A673 (cell line): ENCODE results near the gene CEP164. TPM values are rescaled to one million over a fixed set of nuclear protein-coding genes. Genes with fewer than 3 reads are reported as not detected.

Experiments
- BruUV-seq: library from RNA; stranded (reverse); fragments of 400-500 nt; replicated peaks from 2 replicates; lab custom pipeline; 2021; lab: Mats Ljungman, UMichigan
- CTCF ChIA-PET: fragments of 300-600 bp; sonication (Branson Sonifier 250); formaldehyde crosslinking; loops from one replicate; lab custom pipeline; 2022; ENCODE audit warnings: antibody characterized with exemption; lab: Charles Lee
- POLR2A ChIA-PET: fragments of 300-600 bp; sonication (Branson Sonifier 250); formaldehyde crosslinking; loops from one replicate; lab custom pipeline; 2022; ENCODE audit warnings: antibody characterized with exemption; ENCODE audit not compliant: low non-redundant PET; lab: Charles Lee
- DNase-seq: peaks from one replicate; pipeline ENCODE4 v3.0.0-alpha.2; 2015; ENCODE audit warnings: low spot score
- H3K27ac ChIP-seq: fragments of 200-600 bp; sonication (generic); 2 replicates; pipeline ENCODE4 v1.5.1; 2016; ENCODE audit warnings: mixed run types, low read depth, mild to moderate bottlenecking, mixed read lengths, antibody characterized with exemption, low read length; ENCODE audit not compliant: poor library complexity, severe bottlenecking
- H3K27me3 ChIP-seq: fragments of 200-600 bp; sonication (generic); replicated peaks from 2 replicates; pipeline ENCODE4 v1.6.1; 2017; ENCODE audit warnings: mixed run types, low read depth, mild to moderate bottlenecking, mixed read lengths, antibody characterized with exemption, low read length; ENCODE audit not compliant: insufficient read depth, poor library complexity
- H3K36me3 ChIP-seq: fragments of 200-600 bp; sonication (generic); 2 replicates; pipeline ENCODE4 v1.6.1; 2016; ENCODE audit warnings: mixed run types, mild to moderate bottlenecking, mixed read lengths, antibody characterized with exemption, low read length; ENCODE audit not compliant: insufficient read depth, poor library complexity, severe bottlenecking
- H3K4me1 ChIP-seq: fragments of 200-600 bp; sonication (generic); 2 replicates; pipeline ENCODE4 v1.6.1; 2017; ENCODE audit warnings: mixed run types, mild to moderate bottlenecking, mixed read lengths, antibody characterized with exemption, low read length; ENCODE audit not compliant: insufficient read depth, poor library complexity, severe bottlenecking
- H3K4me3 ChIP-seq: fragments of 200-600 bp; sonication (generic); 2 replicates; pipeline ENCODE4 v1.5.1; 2016; ENCODE audit warnings: low read depth, mixed run types, mild to moderate bottlenecking, mixed read lengths, low read length; ENCODE audit not compliant: poor library complexity, severe bottlenecking
- H3K9me3 ChIP-seq: fragments of 200-600 bp; sonication (generic); 2 replicates; pipeline ENCODE4 v1.6.1; 2016; ENCODE audit warnings: mixed run types, low read depth, mild to moderate bottlenecking, mixed read lengths, antibody characterized with exemption, low read length; ENCODE audit not compliant: poor library complexity, severe bottlenecking
- CTCF ChIP-seq: fragments of 300-800, 200-600 bp; sonication (generic); conservative IDR thresholded peaks from 2 replicates; pipeline ENCODE4 v1.5.1; 2017; ENCODE audit warnings: low read depth, mild to moderate bottlenecking, antibody characterized with exemption, low read length, moderate library complexity, mixed read lengths
- EZH2 ChIP-seq: fragments of 200-600 bp; sonication (generic); IDR thresholded peaks from 2 replicates; pipeline ENCODE4 v1.6.1; 2017; ENCODE audit warnings: borderline replicate concordance, low read depth, mild to moderate bottlenecking, mixed read lengths, antibody characterized with exemption, low read length; ENCODE audit not compliant: poor library complexity, severe bottlenecking
- intact Hi-C: fragments of 100-400 bp; cut with micrococcal nuclease; formaldehyde crosslinking; loops from one replicate; pipeline ENCODE4 v1.10.0; 2022; ENCODE audit not compliant: unreplicated experiment
- total RNA-seq: library from RNA; stranded (reverse); gene quantifications from 2 replicates; pipeline ENCODE4 v1.2.3, GENCODE V29; 2021

CEP164 gene
- total RNA-seq, 1 experiment from 2014 or later, result 39.4 TPM

GRCh38 chr11:117425679-117426296 is 98.1 kb downstream of the CEP164 start:
- H3K4me3 ChIP-seq, result no peak overlapping the region
- no peaks in the 10 kb centered on the region for H3K9me3 ChIP-seq
- intact Hi-C loops, result loop anchor here (2.0 to 10.0 kb wide), 4 partner anchors 172 to 629 kb away; no protein-coding TSS in a partner anchor
- no peak for DNase-seq
- ChIA-PET CTCF (interaction anchor here (0.5 to 3.7 kb wide), 25 partner anchors 10 to 525 kb away, joined by 3 to 59 read pairs (median 3); no protein-coding TSS in a partner anchor), POLR2A (no interaction called here)
- no peak for TF ChIP-seq EZH2
- no peak for TF ChIP-seq CTCF
- H3K36me3 ChIP-seq, result no peaks in the 10 kb centered on the region
- H3K27ac ChIP-seq, result no peak overlapping the region
- BruUV-seq, result no TSS peak
- no peaks in the 10 kb centered on the region for H3K4me1 ChIP-seq
- H3K27me3 ChIP-seq, result no peaks in the 10 kb centered on the region

GRCh38 chr11:117426297-117426685 is 98.6 kb downstream of the CEP164 start:
- peak; percentile 73 for DNase-seq
- ChIA-PET POLR2A (interaction anchor here (0.5 kb wide), 1 partner anchor 75 kb away, joined by 5 read pairs; no protein-coding TSS in a partner anchor), CTCF (interaction anchor here (0.5 to 3.7 kb wide), 27 partner anchors 10 to 1246 kb away, joined by 3 to 59 read pairs (median 3); no protein-coding TSS in a partner anchor)
- Histone ChIP-seq H3K27ac (no peak overlapping the region), H3K4me1 (no peaks in the 10 kb centered on the region), H3K36me3 (no peaks in the 10 kb centered on the region), H3K4me3 (no peak overlapping the region), H3K27me3 (no peaks in the 10 kb centered on the region), H3K9me3 (no peaks in the 10 kb centered on the region)
- no peak for TF ChIP-seq EZH2
- peak; percentile 100 for TF ChIP-seq CTCF
- BruUV-seq, result no TSS peak
- intact Hi-C loops, result loop anchor here (2.0 to 10.0 kb wide), 4 partner anchors 171 to 629 kb away; no protein-coding TSS in a partner anchor

GRCh38 chr11:117426941-117427340 is 99.3 kb downstream of the CEP164 start:
- H3K9me3 ChIP-seq, result no peaks in the 10 kb centered on the region
- TF ChIP-seq EZH2 (no peak), CTCF (no peak)
- H3K27ac ChIP-seq, result no peak overlapping the region
- DNase-seq, result no peak
- CTCF ChIA-PET, result interaction anchor here (1.1 to 3.7 kb wide), 7 partner anchors 187 to 520 kb away, joined by 3 to 59 read pairs (median 12); no protein-coding TSS in a partner anchor
- H3K4me1 ChIP-seq, result no peaks in the 10 kb centered on the region
- no peaks in the 10 kb centered on the region for H3K27me3 ChIP-seq
- H3K36me3 ChIP-seq, result no peaks in the 10 kb centered on the region
- H3K4me3 ChIP-seq, result no peak overlapping the region
- BruUV-seq, result no TSS peak
- POLR2A ChIA-PET, result no interaction called here
- intact Hi-C loops, result loop anchor here (2.0 to 10.0 kb wide), 4 partner anchors 170 to 628 kb away; no protein-coding TSS in a partner anchor
